Measurements from ENCODE around the gene UTS2.

Gene UTS2

GRCh38 chr1:7813677-7814373 is 39.0 kb downstream of the UTS2 start:
- DNase-seq (ENCODE audit: low spot score), result no peak
- FAIRE-seq, result no peak

- FAIRE-seq, result no peak
- DNase-seq (ENCODE audit: low spot score), result no peak
Measured at GRCh38 chr1:7811476-7811875, 41.4 kb downstream of the UTS2 start.

GRCh38 chr1:7810395-7810794 is 42.5 kb downstream of the UTS2 start:
- FAIRE-seq, result no peak
- DNase-seq (ENCODE audit: low spot score), result peak; percentile 36

- no peak for DNase-seq (ENCODE audit: low spot score)
- FAIRE-seq, result no peak
Measured at GRCh38 chr1:7809742-7810141, 43.1 kb downstream of the UTS2 start.

GRCh38 chr1:7808253-7808844 is 44.5 kb downstream of the UTS2 start:
- FAIRE-seq (no peak), DNase-seq (ENCODE audit: low spot score) (no peak)

- no peak for DNase-seq (ENCODE audit: low spot score)
- no peak for FAIRE-seq
Measured at GRCh38 chr1:7805460-7805859, 47.4 kb downstream of the UTS2 start.
